ENCODE data around the gene TREX2. TPM values are rescaled to one million over a fixed set of nuclear protein-coding genes. Genes with fewer than 3 reads are reported as not detected.

TREX2 gene
- total and polyA plus RNA-seq, 7 donors: 0.10 to 0.56 (median 0.27) TPM; not detected in 2

- ATAC-seq: no peak
- H3K27me3 ChIP-seq (ENCODE audit: insufficient read depth in 3 of 3, low read length in 2 of 3): peaks cover 0 to 23% (median 0%) of the 10 kb centered on the region in 3 donors
- no peak overlapping the region for H3K27ac ChIP-seq
- no peaks in the 10 kb centered on the region for H3K4me1 ChIP-seq
- H3K9me3 ChIP-seq: no peaks in the 10 kb centered on the region
- H3K36me3 ChIP-seq (ENCODE audit: insufficient read depth in 1 of 2, low read depth in 1 of 2): no peaks in the 10 kb centered on the region
- intact Hi-C loops (cut with DNase I): no loop called here
- peak overlapping the region; percentile 34 for H3K4me3 ChIP-seq
- TF ChIP-seq CTCF (IDR thresholded peaks at IDR 0.05): no peak
- 83 to 90% (median 85%) methylated on average over 7 of the region's 7 CpGs for WGBS, 3 donors
- no peak for DNase-seq
Measured at GRCh38 chrX:153475271-153475670, 29.4 kb upstream of the TREX2 start.

DNA sequence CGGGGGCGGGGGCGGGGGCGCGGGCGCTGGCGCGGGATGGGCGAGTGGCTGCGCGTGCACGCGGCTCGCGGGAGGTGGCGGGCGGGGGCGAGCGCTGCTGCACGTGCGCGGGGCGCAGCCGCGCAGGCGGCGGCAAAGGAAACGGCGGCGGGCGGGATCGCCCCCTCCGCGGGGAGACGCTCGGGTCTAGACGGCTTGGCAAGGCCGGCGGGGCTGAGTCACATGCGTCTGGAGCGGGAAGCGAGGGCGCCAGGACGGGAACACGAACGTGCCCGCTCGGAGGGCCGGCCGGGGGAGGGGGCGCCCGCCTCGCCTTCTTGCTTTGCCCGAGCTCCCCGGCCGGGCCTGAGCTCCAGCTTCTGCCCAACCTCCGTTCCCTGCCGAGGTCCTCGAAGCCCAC lies 28.9 kb upstream of the TREX2 start:
- DNase-seq (peak; percentile 81 to 82), ATAC-seq (no peak)
- 0 to 31% (median 2%) methylated on average over 4 to 55 of the region's 59 CpGs for WGBS, 3 donors
- intact Hi-C loops (cut with DNase I): no loop called here
- TF ChIP-seq CTCF (IDR thresholded peaks at IDR 0.05): no peak
- no peaks in the 10 kb centered on the region for H3K36me3 ChIP-seq (ENCODE audit: insufficient read depth in 1 of 2, low read depth in 1 of 2)
- no peaks in the 10 kb centered on the region for H3K4me1 ChIP-seq
- H3K9me3 ChIP-seq: no peaks in the 10 kb centered on the region
- no peak overlapping the region for H3K27ac ChIP-seq
- peaks cover 0 to 23% (median 0%) of the 10 kb centered on the region in 3 donors for H3K27me3 ChIP-seq (ENCODE audit: insufficient read depth in 3 of 3, low read length in 2 of 3)
- H3K4me3 ChIP-seq: peak overlapping the region; percentile 34

DNA sequence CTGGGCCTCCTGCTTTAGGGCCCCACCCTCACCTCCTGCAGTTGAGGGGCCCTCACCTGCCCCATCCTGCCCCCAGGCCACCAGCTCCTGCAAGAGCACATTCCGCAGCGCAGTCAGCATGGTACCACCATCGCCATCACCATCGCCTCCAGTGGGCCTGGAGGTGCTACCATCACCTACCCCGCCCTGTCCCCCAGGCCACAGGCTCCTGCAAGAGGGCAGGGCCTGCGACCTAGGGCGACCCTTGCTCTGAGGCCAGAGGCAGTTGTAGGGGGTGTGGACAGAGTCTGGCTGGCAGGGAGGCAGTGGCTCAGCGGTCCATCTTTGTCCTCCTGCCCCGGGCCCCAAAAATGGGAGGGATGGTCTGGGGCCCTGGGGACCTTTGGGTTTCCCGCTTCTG lies 28.4 kb upstream of the TREX2 start:
- WGBS, 3 donors: 70 to 81% (median 80%) methylated on average over 6 to 10 of the region's 10 CpGs
- intact Hi-C loops (cut with DNase I): no loop called here
- H3K27ac ChIP-seq: no peak overlapping the region
- DNase-seq: no peak
- no peak for ATAC-seq
- TF ChIP-seq CTCF (IDR thresholded peaks at IDR 0.05): no peak
- no peaks in the 10 kb centered on the region for H3K36me3 ChIP-seq (ENCODE audit: insufficient read depth in 1 of 2, low read depth in 1 of 2)
- no peaks in the 10 kb centered on the region for H3K9me3 ChIP-seq
- no peaks in the 10 kb centered on the region for H3K4me1 ChIP-seq
- no peak overlapping the region for H3K4me3 ChIP-seq
- H3K27me3 ChIP-seq (ENCODE audit: insufficient read depth in 3 of 3, low read length in 2 of 3): peaks cover 0 to 23% (median 0%) of the 10 kb centered on the region in 3 donors

GRCh38 chrX:153473126-153473525 lies 27.3 kb upstream of the TREX2 start:
- Histone ChIP-seq H3K27ac (no peak overlapping the region), H3K36me3 (ENCODE audit: insufficient read depth in 1 of 2, low read depth in 1 of 2) (peaks cover 0 to 2% of the 10 kb centered on the region in 2 donors), H3K27me3 (ENCODE audit: insufficient read depth in 3 of 3, low read length in 2 of 3) (peaks cover 0 to 23% (median 0%) of the 10 kb centered on the region in 3 donors), H3K4me1 (no peaks in the 10 kb centered on the region), H3K9me3 (no peaks in the 10 kb centered on the region), H3K4me3 (no peak overlapping the region)
- ATAC-seq: no peak
- intact Hi-C loops (cut with DNase I): loop anchor here in 1 of 2 donors (2.0 kb wide), 1 partner anchor 34 kb away; no protein-coding TSS in a partner anchor
- no peak for TF ChIP-seq CTCF (IDR thresholded peaks at IDR 0.05)
- 92 to 99% (median 94%) methylated on average over 8 to 10 of the region's 10 CpGs for WGBS, 3 donors
- DNase-seq: no peak

Data from psoas muscle (tissue), 8 donors.